Measurements from ENCODE around the gene HOXA3.

DNA sequence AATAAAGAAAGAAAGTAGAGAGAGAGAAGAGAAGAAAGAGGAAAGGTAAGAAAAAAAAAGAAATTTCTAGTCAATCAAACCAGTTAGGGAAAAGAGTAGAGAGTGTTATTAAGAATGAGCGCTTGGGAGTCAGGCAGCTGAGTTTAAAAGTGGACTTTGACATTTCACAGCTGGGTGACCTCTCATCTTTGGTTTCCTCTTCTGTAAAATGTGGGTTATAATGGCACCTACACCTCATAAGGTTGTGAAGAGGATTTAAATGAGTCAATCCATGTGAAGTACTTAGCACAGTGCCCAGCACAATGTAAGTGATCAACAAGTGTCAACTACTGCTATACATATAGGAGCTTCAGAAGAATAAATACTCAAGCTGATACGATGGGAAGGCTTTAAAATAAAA lies 68.7 kb downstream of the HOXA3 start:
- TF ChIP-seq, protein P1, sequence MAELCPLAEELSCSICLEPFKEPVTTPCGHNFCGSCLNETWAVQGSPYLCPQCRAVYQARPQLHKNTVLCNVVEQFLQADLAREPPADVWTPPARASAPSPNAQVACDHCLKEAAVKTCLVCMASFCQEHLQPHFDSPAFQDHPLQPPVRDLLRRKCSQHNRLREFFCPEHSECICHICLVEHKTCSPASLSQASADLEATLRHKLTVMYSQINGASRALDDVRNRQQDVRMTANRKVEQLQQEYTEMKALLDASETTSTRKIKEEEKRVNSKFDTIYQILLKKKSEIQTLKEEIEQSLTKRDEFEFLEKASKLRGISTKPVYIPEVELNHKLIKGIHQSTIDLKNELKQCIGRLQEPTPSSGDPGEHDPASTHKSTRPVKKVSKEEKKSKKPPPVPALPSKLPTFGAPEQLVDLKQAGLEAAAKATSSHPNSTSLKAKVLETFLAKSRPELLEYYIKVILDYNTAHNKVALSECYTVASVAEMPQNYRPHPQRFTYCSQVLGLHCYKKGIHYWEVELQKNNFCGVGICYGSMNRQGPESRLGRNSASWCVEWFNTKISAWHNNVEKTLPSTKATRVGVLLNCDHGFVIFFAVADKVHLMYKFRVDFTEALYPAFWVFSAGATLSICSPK (IDR thresholded peaks at IDR 0.05; ENCODE audit: borderline replicate concordance): no peak
- TF ChIP-seq MAFF (IDR thresholded peaks at IDR 0.05; ENCODE audit: low read length) (no peak), NR2C1 (IDR thresholded peaks at IDR 0.05) (no peak), NR2C1 (tag; IDR thresholded peaks at IDR 0.05) (no peak), POLR2A (conservative IDR thresholded peaks at IDR 0.05) (no peak), HDAC6 (IDR thresholded peaks at IDR 0.05; ENCODE audit: low read depth, low read length) (no peak), MEIS2 (IDR thresholded peaks at IDR 0.05; ENCODE audit: partially characterized antibody) (no peak), POLR2AphosphoS5 (IDR thresholded peaks at IDR 0.05; ENCODE audit: control insufficient read depth, insufficient read depth, low read depth, low read length) (no peak)
- TF ChIP-seq, protein P2, sequence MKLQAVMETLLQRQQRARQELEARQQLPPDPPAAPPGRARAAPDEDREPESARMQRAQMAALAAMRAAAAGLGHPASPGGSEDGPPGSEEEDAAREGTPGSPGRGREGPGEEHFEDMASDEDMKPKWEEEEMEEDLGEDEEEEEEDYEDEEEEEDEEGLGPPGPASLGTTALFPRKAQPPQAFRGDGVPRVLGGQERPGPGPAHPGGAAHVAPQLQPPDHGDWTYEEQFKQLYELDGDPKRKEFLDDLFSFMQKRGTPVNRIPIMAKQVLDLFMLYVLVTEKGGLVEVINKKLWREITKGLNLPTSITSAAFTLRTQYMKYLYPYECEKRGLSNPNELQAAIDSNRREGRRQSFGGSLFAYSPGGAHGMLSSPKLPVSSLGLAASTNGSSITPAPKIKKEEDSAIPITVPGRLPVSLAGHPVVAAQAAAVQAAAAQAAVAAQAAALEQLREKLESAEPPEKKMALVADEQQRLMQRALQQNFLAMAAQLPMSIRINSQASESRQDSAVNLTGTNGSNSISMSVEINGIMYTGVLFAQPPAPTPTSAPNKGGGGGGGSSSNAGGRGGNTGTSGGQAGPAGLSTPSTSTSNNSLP (IDR thresholded peaks at IDR 0.05; ENCODE audit: borderline replicate concordance, low read depth, low read length): no peak
- TF ChIP-seq, protein P3, sequence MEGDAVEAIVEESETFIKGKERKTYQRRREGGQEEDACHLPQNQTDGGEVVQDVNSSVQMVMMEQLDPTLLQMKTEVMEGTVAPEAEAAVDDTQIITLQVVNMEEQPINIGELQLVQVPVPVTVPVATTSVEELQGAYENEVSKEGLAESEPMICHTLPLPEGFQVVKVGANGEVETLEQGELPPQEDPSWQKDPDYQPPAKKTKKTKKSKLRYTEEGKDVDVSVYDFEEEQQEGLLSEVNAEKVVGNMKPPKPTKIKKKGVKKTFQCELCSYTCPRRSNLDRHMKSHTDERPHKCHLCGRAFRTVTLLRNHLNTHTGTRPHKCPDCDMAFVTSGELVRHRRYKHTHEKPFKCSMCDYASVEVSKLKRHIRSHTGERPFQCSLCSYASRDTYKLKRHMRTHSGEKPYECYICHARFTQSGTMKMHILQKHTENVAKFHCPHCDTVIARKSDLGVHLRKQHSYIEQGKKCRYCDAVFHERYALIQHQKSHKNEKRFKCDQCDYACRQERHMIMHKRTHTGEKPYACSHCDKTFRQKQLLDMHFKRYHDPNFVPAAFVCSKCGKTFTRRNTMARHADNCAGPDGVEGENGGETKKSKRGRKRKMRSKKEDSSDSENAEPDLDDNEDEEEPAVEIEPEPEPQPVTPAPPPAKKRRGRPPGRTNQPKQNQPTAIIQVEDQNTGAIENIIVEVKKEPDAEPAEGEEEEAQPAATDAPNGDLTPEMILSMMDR (IDR thresholded peaks at IDR 0.05 in 2 of 3, conservative IDR thresholded peaks at IDR 0.05 in 1 of 3; ENCODE audit: insufficient read depth in 2 of 3, low read depth in 1 of 3, low read length in 3 of 3): no peak

Data from K562 (cell line).